Astrocyte (in vitro differentiated cells and primary cell): ENCODE measurements around the gene CNPY3. TPM values are rescaled to one million over a fixed set of nuclear protein-coding genes. Genes with fewer than 3 reads are reported as not detected.
"Not testable (repeated sequence)": the region's sequence is repeated elsewhere in the genome, so short reads cannot be mapped to it uniquely, and the experiment has no call there.

Experiments
- DNase-seq: peaks from one replicate; pipeline ENCODE4 v3.0.0-alpha.2; 2010; ENCODE audit warnings: low read depth
- FAIRE-seq: peaks from 2 replicates; lab custom pipeline; 2011; peaks lifted over from hg19 to GRCh38; lab: Jason Lieb, UNC
- H2AFZ ChIP-seq: 2 replicates; pipeline ENCODE4 v1.6.0; 2012; ENCODE audit warnings: low read depth, low read length, inconsistent platforms
- H3K27ac ChIP-seq: 2 replicates; pipeline ENCODE4 v1.5.1; 2011; ENCODE audit warnings: low read depth, low read length, inconsistent platforms
- H3K27me3 ChIP-seq: 2 replicates; pipeline ENCODE4 v1.6.0; 2011; ENCODE audit warnings: low read length, inconsistent platforms; ENCODE audit not compliant: insufficient read depth
- H3K36me3 ChIP-seq: 2 replicates; pipeline ENCODE4 v1.5.1; 2011; ENCODE audit warnings: low read length, inconsistent platforms; ENCODE audit not compliant: insufficient read depth
- H3K4me1 ChIP-seq: 2 replicates; pipeline ENCODE4 v1.5.1; 2011; ENCODE audit warnings: low read length, inconsistent platforms; ENCODE audit not compliant: insufficient read depth
- H3K4me2 ChIP-seq: 2 replicates; pipeline ENCODE4 v1.6.0; 2012; ENCODE audit warnings: low read length, inconsistent platforms
- H3K4me3 ChIP-seq: 2 replicates; pipeline ENCODE4 v1.5.1; 2011; ENCODE audit warnings: low read depth, mild to moderate bottlenecking, low read length, inconsistent platforms; ENCODE audit not compliant: insufficient read depth
- H3K79me2 ChIP-seq: 2 replicates; pipeline ENCODE4 v1.6.0; 2012; ENCODE audit warnings: mild to moderate bottlenecking, low read length, inconsistent platforms; ENCODE audit not compliant: insufficient read depth
- H3K9ac ChIP-seq: 2 replicates; pipeline ENCODE4 v1.6.0; 2012; ENCODE audit warnings: mild to moderate bottlenecking, low read length, inconsistent platforms
- H3K9me3 ChIP-seq: 2 replicates; pipeline ENCODE4 v1.5.1; 2012; ENCODE audit warnings: low read depth, mild to moderate bottlenecking, low read length, inconsistent platforms; ENCODE audit not compliant: insufficient read depth
- H4K20me1 ChIP-seq: 2 replicates; pipeline ENCODE4 v1.6.0; 2012; ENCODE audit warnings: low read length, inconsistent platforms; ENCODE audit not compliant: insufficient read depth
- H3K27ac Mint-ChIP-seq: one replicate; pipeline ENCODE4 v1.8.0; 2021; ENCODE audit warnings: mild to moderate bottlenecking, mixed read lengths; ENCODE audit not compliant: unreplicated experiment
- H3K27me3 Mint-ChIP-seq: one replicate; pipeline ENCODE4 v1.8.0; 2021; ENCODE audit warnings: low read depth, mixed read lengths; ENCODE audit not compliant: unreplicated experiment
- H3K36me3 Mint-ChIP-seq: one replicate; pipeline ENCODE4 v1.8.0; 2021; ENCODE audit warnings: low read depth, mixed read lengths; ENCODE audit not compliant: unreplicated experiment
- H3K4me1 Mint-ChIP-seq: one replicate; pipeline ENCODE4 v1.8.0; 2021; ENCODE audit warnings: low read depth, mixed read lengths; ENCODE audit not compliant: unreplicated experiment
- H3K4me3 Mint-ChIP-seq: one replicate; pipeline ENCODE4 v1.8.0; 2021; ENCODE audit warnings: mild to moderate bottlenecking, moderate library complexity, mixed read lengths; ENCODE audit not compliant: unreplicated experiment
- H3K9me3 Mint-ChIP-seq: one replicate; pipeline ENCODE4 v1.8.0; 2021; ENCODE audit warnings: mild to moderate bottlenecking, mixed read lengths; ENCODE audit not compliant: unreplicated experiment
- EZH2 ChIP-seq: IDR thresholded peaks from 2 replicates; pipeline ENCODE4 v1.6.1; 2012; ENCODE audit warnings: mild to moderate bottlenecking, low read length, inconsistent platforms; ENCODE audit not compliant: insufficient read depth
- total RNA-seq: library from RNA; stranded (reverse); gene quantifications from 2 replicates; pipeline ENCODE4 v1.2.1, GENCODE V29; 2021
- TF ChIP-seq, protein P1 (sequence below): IDR thresholded peaks from 2 replicates; pipeline ENCODE4 v1.5.1; 2011; ENCODE audit warnings: low read depth, mild to moderate bottlenecking, inconsistent platforms, low read length, moderate library complexity; ENCODE audit not compliant: insufficient read depth

Gene CNPY3
- total RNA-seq, 1 donor from 2014 or later, result 37.4 TPM

DNA sequence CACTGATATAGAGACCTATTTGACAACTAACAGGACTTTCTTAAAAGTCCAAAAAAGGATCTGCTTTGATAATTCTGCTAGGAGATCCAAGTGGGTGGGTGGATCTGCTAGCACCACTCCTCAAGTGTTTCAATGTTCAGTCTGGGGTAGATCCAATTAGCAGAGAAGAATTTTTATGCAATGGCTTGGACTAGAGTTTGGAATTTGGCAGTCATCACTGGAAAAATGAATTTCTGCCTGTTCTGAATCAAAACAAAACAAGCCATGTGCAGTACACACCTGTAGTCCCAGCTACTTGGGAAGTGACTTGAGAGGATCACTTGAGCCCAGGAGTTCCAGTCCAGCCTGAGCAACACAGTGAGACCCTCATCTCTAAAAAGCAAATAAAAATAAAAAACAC is 18.7 kb downstream of the CNPY3 start:
- Histone ChIP-seq H3K27ac (no peak overlapping the region), H3K4me2 (no peak overlapping the region), H3K4me1 (no peaks in the 10 kb centered on the region), H3K9me3 (no peaks in the 10 kb centered on the region), H4K20me1 (no peaks in the 10 kb centered on the region), H3K27me3 (no peaks in the 10 kb centered on the region), H3K4me3 (no peak overlapping the region), H3K36me3 (peaks cover 6% of the 10 kb centered on the region), H3K79me2 (no peaks in the 10 kb centered on the region), H2AFZ (no peak overlapping the region), H3K9ac (no peak overlapping the region)
- Mint-ChIP-seq H3K27ac (no peak overlapping the region), H3K27me3 (no peaks in the 10 kb centered on the region), H3K36me3 (peaks cover 3% of the 10 kb centered on the region), H3K4me1 (no peaks in the 10 kb centered on the region), H3K9me3 (no peaks in the 10 kb centered on the region), H3K4me3 (no peak overlapping the region)
- DNase-seq, result no peak
- FAIRE-seq, result no peak
- TF ChIP-seq EZH2, result no peak
- TF ChIP-seq, protein P1, sequence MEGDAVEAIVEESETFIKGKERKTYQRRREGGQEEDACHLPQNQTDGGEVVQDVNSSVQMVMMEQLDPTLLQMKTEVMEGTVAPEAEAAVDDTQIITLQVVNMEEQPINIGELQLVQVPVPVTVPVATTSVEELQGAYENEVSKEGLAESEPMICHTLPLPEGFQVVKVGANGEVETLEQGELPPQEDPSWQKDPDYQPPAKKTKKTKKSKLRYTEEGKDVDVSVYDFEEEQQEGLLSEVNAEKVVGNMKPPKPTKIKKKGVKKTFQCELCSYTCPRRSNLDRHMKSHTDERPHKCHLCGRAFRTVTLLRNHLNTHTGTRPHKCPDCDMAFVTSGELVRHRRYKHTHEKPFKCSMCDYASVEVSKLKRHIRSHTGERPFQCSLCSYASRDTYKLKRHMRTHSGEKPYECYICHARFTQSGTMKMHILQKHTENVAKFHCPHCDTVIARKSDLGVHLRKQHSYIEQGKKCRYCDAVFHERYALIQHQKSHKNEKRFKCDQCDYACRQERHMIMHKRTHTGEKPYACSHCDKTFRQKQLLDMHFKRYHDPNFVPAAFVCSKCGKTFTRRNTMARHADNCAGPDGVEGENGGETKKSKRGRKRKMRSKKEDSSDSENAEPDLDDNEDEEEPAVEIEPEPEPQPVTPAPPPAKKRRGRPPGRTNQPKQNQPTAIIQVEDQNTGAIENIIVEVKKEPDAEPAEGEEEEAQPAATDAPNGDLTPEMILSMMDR, result no peak

DNA sequence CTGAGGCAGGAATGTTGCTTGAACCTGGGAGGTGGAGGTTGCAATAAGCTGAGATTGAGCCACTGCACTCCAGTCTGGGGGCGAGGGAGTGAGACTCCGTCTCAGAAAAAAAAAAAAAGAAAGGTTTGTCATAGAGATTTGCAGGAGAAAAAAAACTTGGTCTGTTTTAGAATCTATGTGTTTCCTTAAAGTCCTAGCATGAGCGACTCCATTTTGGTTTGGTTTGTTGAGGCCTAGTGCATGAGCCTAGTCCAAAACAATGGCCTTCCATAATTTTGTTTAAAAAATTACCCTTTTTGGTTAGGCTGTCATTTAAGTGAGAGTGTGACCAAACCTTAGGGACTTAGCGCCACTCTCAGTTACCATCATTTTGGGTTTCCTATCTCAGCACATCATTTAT is 23.1 kb downstream of the CNPY3 start:
- no peaks in the 10 kb centered on the region for H3K36me3 ChIP-seq
- Mint-ChIP-seq H3K36me3 (no peaks in the 10 kb centered on the region), H3K4me3 (no peak overlapping the region), H3K4me1 (no peaks in the 10 kb centered on the region), H3K9me3 (no peaks in the 10 kb centered on the region), H3K27ac (no peak overlapping the region), H3K27me3 (no peaks in the 10 kb centered on the region)
- TF ChIP-seq, protein P1, result no peak
- H3K4me2 ChIP-seq, result no peak overlapping the region
- DNase-seq (no peak), FAIRE-seq (no peak)
- no peak overlapping the region for H3K9ac ChIP-seq
- no peaks in the 10 kb centered on the region for H4K20me1 ChIP-seq
- H3K9me3 ChIP-seq, result no peaks in the 10 kb centered on the region
- H3K79me2 ChIP-seq, result no peaks in the 10 kb centered on the region
- no peaks in the 10 kb centered on the region for H3K4me1 ChIP-seq
- no peaks in the 10 kb centered on the region for H3K27me3 ChIP-seq
- no peak overlapping the region for H2AFZ ChIP-seq
- no peak overlapping the region for H3K27ac ChIP-seq
- no peak overlapping the region for H3K4me3 ChIP-seq

DNA sequence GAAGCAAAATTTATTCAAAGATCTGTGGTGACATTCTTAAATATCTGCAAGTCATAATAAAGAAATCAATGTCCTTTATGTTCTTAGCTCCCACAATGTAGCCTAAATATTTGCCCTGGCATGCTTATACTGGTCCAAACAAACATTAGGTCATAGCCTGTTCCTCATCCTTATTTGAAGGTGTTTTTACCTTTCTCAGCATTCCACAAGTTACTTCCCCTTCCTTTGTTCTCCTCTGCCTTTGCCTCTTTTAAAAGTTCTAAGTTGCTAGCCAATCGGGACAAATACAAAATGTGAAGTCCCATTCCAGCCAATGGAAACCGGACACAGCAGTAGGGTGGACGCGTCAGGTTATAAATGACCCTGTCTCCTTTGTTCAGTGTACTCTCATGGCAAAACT is 25.1 kb downstream of the CNPY3 start:
- not testable (repeated sequence) for FAIRE-seq, H3K79me2 ChIP-seq, H3K9me3 Mint-ChIP-seq, H3K9me3 ChIP-seq, H3K4me1 Mint-ChIP-seq, H3K27me3 Mint-ChIP-seq, H3K4me2 ChIP-seq, H3K4me3 ChIP-seq, H3K36me3 Mint-ChIP-seq, H4K20me1 ChIP-seq, H3K9ac ChIP-seq, DNase-seq, H3K27me3 ChIP-seq, H2AFZ ChIP-seq, H3K4me1 ChIP-seq, H3K4me3 Mint-ChIP-seq, H3K27ac Mint-ChIP-seq, H3K27ac ChIP-seq, H3K36me3 ChIP-seq
